Common myeloid progenitor, CD34-positive (primary cell): ENCODE results near the gene PDE8A.

Experiments used
- CTCF ChIA-PET: fragments of 350-600 bp; sonication (Branson Sonifier 250); formaldehyde crosslinking; loops from one replicate; lab custom pipeline; 2021; ENCODE audit warnings: antibody characterized with exemption; lab: Charles Lee
- POLR2A ChIA-PET: fragments of 350-600 bp; sonication (Branson Sonifier 250); formaldehyde crosslinking; loops from one replicate; lab custom pipeline; 2021; ENCODE audit warnings: antibody characterized with exemption; lab: Charles Lee
- DNase-seq, 3 donors: peaks; one replicate each; pipeline versions ENCODE4 v3.0.0 to v3.0.0-alpha.2; 2013
- H3K27ac ChIP-seq, 2 experiments: 1 replicate in 1 of 2; 2 replicates in 1 of 2; pipeline ENCODE4 v1.7.0; 2013; ENCODE audit warnings: inconsistent platforms in 2 of 2, low read length in 2 of 2, mild to moderate bottlenecking in 2 of 2, low read depth in 1 of 2, moderate library complexity in 1 of 2; ENCODE audit not compliant: severe bottlenecking in 2 of 2, insufficient read depth in 1 of 2, poor library complexity in 1 of 2
- H3K27me3 ChIP-seq, 5 experiments: replicated peaks in 2 of 5; 1 replicate in 3 of 5; 2 replicates in 2 of 5; pipeline versions ENCODE4 v1.6.1 to v1.7.0; 2013; ENCODE audit warnings: low read length in 4 of 5, mild to moderate bottlenecking in 2 of 5, moderate library complexity in 2 of 5, inconsistent platforms in 1 of 5; ENCODE audit not compliant: insufficient read depth in 5 of 5, control insufficient read depth in 4 of 5
- H3K36me3 ChIP-seq, 4 experiments: 1 replicate in 2 of 4; 2 replicates in 2 of 4; pipeline versions ENCODE4 v1.6.1 to v1.7.0; 2013; ENCODE audit warnings: low read length in 3 of 4, control low read depth in 1 of 4, mild to moderate bottlenecking in 1 of 4; ENCODE audit not compliant: control insufficient read depth in 4 of 4, insufficient read depth in 4 of 4
- H3K4me1 ChIP-seq, 4 experiments: 1 replicate in 3 of 4; 2 replicates in 1 of 4; pipeline versions ENCODE4 v1.6.1 to v1.7.1; 2013; ENCODE audit warnings: low read length in 3 of 4, mild to moderate bottlenecking in 3 of 4, control low read depth in 1 of 4, inconsistent platforms in 1 of 4, moderate library complexity in 1 of 4; ENCODE audit not compliant: control insufficient read depth in 4 of 4, insufficient read depth in 4 of 4; ENCODE audit errors: control extremely low read depth in 1 of 4
- H3K4me3 ChIP-seq, 7 experiments: 1 replicate in 4 of 7; 2 replicates in 3 of 7; pipeline versions ENCODE4 v1.5.1 to v1.7.0; 2013; ENCODE audit warnings: mild to moderate bottlenecking in 7 of 7, low read length in 6 of 7, moderate library complexity in 6 of 7, inconsistent platforms in 2 of 7, low read depth in 2 of 7, control low read depth in 1 of 7; ENCODE audit not compliant: insufficient read depth in 4 of 7, control insufficient read depth in 1 of 7; ENCODE audit errors: extremely low read depth in 1 of 7
- H3K9me3 ChIP-seq, 5 experiments: 1 replicate in 4 of 5; 2 replicates in 1 of 5; pipeline versions ENCODE4 v1.6.1 to v1.7.1; 2013; ENCODE audit warnings: low read length in 4 of 5, mild to moderate bottlenecking in 2 of 5, inconsistent platforms in 1 of 5, low read depth in 1 of 5, moderate library complexity in 1 of 5; ENCODE audit not compliant: control insufficient read depth in 4 of 5, insufficient read depth in 2 of 5; ENCODE audit errors: control extremely low read depth in 1 of 5
- WGBS: methylation state at CpG from one replicate; pipeline ENCODE4 v1.1.5; 2013; ENCODE audit not compliant: insufficient coverage; 5-methylcytosine and 5-hydroxymethylcytosine counted together

Gene PDE8A

DNA sequence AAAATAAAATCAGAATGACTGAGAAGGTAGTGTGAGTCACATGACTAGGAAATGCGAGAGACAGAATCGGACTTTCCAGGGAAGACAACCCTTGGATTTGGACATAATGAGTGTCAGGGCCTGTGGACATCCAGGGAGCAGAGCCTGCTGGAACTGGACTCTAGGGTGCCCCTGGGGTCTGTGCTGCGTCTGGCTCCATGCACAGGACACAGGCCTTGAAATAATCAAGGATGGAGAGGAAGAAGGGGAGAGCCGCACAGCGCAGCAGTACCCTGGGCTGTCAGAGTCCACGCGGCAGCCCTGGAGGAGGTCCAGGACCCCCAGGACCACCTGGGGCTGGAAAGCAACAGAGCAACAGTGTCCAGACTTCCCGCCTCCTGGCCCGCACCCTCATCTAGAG is 173.7 kb downstream of the PDE8A start:
- POLR2A ChIA-PET: no interaction called here
- H3K27me3 ChIP-seq: no peaks in the 10 kb centered on the region
- peaks cover 0 to 3% (median 0%) of the 10 kb centered on the region in 5 experiments for H3K9me3 ChIP-seq
- H3K4me3 ChIP-seq: no peak overlapping the region
- no peak overlapping the region for H3K27ac ChIP-seq
- no peaks in the 10 kb centered on the region for H3K4me1 ChIP-seq
- 75% methylated on average over 4 of the region's 9 CpGs for WGBS
- no peak for DNase-seq
- H3K36me3 ChIP-seq: no peaks in the 10 kb centered on the region
- CTCF ChIA-PET: interaction anchor here (1.4 kb wide), 1 partner anchor 13 kb away, joined by 4 read pairs; no protein-coding TSS in a partner anchor

- no peaks in the 10 kb centered on the region for H3K27me3 ChIP-seq
- CTCF ChIA-PET: interaction anchor here (1.4 kb wide), 1 partner anchor 13 kb away, joined by 4 read pairs; no protein-coding TSS in a partner anchor
Observed at GRCh38 chr15:85155857-85156256, 174.2 kb downstream of the PDE8A start.

GRCh38 chr15:85157344-85157743 is 175.7 kb downstream of the PDE8A start:
- POLR2A ChIA-PET: no interaction called here
- H3K4me3 ChIP-seq: no peak overlapping the region
- CTCF ChIA-PET: no interaction called here
- peaks cover 0 to 7% (median 1%) of the 10 kb centered on the region in 5 experiments for H3K9me3 ChIP-seq
- no peaks in the 10 kb centered on the region for H3K36me3 ChIP-seq
- H3K27ac ChIP-seq: no peak overlapping the region
- H3K4me1 ChIP-seq: no peaks in the 10 kb centered on the region
- no peaks in the 10 kb centered on the region for H3K27me3 ChIP-seq
- no peak for DNase-seq

More at GRCh38 chr15:85155857-85156256, 174.2 kb downstream of the PDE8A start:
- DNase-seq: no peak
- POLR2A ChIA-PET: no interaction called here
- Histone ChIP-seq H3K36me3 (no peaks in the 10 kb centered on the region), H3K4me3 (no peak overlapping the region), H3K27ac (no peak overlapping the region), H3K9me3 (peaks cover 0 to 3% (median 0%) of the 10 kb centered on the region in 5 experiments), H3K4me1 (no peaks in the 10 kb centered on the region)
- 22% methylated on average over 1 of the region's 1 CpG for whole genome bisulfite sequencing

GRCh38 chr15:85162237-85162636 is 180.6 kb downstream of the PDE8A start:
- WGBS: no CpG with 5 or more reads among the region's 1 CpG
- Histone ChIP-seq H3K4me3 (no peak overlapping the region), H3K27ac (no peak overlapping the region), H3K4me1 (no peaks in the 10 kb centered on the region), H3K36me3 (no peaks in the 10 kb centered on the region), H3K9me3 (peaks cover 0 to 11% (median 4%) of the 10 kb centered on the region in 5 experiments), H3K27me3 (no peaks in the 10 kb centered on the region)
- ChIA-PET POLR2A (no interaction called here), CTCF (no interaction called here)
- DNase-seq: no peak

- DNase-seq: no peak
- 94% methylated on average over 7 of the region's 7 CpGs for WGBS
- no peaks in the 10 kb centered on the region for H3K36me3 ChIP-seq
- peaks cover 0 to 3% (median 1%) of the 10 kb centered on the region in 4 experiments for H3K4me1 ChIP-seq
- H3K9me3 ChIP-seq: peaks cover 0 to 11% (median 4%) of the 10 kb centered on the region in 5 experiments
- no peak overlapping the region for H3K4me3 ChIP-seq
- peaks cover 0 to 4% (median 0%) of the 10 kb centered on the region in 5 experiments for H3K27me3 ChIP-seq
- POLR2A ChIA-PET: no interaction called here
- CTCF ChIA-PET: no interaction called here
- no peak overlapping the region for H3K27ac ChIP-seq
Observed at GRCh38 chr15:85164841-85165466, 183.3 kb downstream of the PDE8A start.

- WGBS: 49% methylated on average over 2 of the region's 4 CpGs
- Histone ChIP-seq H3K9me3 (peaks cover 0 to 25% (median 12%) of the 10 kb centered on the region in 5 experiments), H3K4me3 (no peak overlapping the region), H3K27ac (no peak overlapping the region), H3K4me1 (peaks cover 0 to 3% (median 1%) of the 10 kb centered on the region in 4 experiments), H3K36me3 (no peaks in the 10 kb centered on the region), H3K27me3 (peaks cover 0 to 4% (median 0%) of the 10 kb centered on the region in 5 experiments)
- no peak for DNase-seq
- POLR2A ChIA-PET: no interaction called here
- CTCF ChIA-PET: no interaction called here
Observed at GRCh38 chr15:85167568-85167967, 185.9 kb downstream of the PDE8A start.

DNA sequence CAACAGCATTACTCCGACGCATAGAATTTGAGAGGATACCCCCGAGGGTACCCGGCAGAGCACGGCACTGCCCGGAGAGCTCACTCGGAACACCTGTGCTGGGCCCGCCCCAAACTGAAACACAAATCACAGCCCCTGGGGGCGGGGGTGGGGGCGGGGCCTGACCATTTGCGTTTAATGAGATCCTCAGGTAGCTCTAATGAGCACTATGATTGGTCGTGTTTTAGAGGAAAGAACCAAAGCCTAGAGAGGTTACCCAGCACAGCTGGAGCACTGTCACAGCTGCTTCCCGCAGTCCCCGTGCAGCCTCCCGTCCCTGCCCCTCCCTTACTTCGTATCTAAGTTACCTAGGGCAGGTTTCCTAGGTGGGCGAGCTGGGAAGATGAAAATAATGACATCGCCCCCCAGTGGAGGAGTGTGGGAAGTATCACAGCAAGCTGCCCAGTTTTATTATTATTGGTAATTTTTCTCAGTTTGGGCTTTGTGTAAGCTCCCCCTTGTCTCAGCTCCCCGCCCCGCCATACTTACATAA is 187.1 kb downstream of the PDE8A start:
- no peaks in the 10 kb centered on the region for H3K36me3 ChIP-seq
- ChIA-PET POLR2A (no interaction called here), CTCF (interaction anchor here (1.0 to 1.3 kb wide), 5 partner anchors 8 to 292 kb away, joined by 3 to 5 read pairs (median 4); no protein-coding TSS in a partner anchor)
- no peak overlapping the region for H3K27ac ChIP-seq
- DNase-seq: peak; percentile 20 to 52 (median 50)
- WGBS: 3% methylated on average over 13 of the region's 20 CpGs
- H3K4me1 ChIP-seq: peaks cover 0 to 3% (median 1%) of the 10 kb centered on the region in 4 experiments
- peak overlapping the region in 4 of 7 experiments; percentile 8 to 57 (median 42) for H3K4me3 ChIP-seq
- peaks cover 0 to 24% (median 11%) of the 10 kb centered on the region in 5 experiments for H3K9me3 ChIP-seq
- H3K27me3 ChIP-seq: peaks cover 0 to 4% (median 0%) of the 10 kb centered on the region in 5 experiments
